HG03025 (cell line): ENCODE data around the gene UST.
"Not testable (repeated sequence)": the region's sequence is repeated elsewhere in the genome, so short reads cannot be mapped to it uniquely, and the experiment has no call there.

ENCODE experiments used
- ATAC-seq: cut with Tn5 transposase; IDR thresholded peaks from one replicate; pipeline ENCODE4 v1.9.1; 2021; ENCODE audit warnings: mild to moderate bottlenecking, moderate library complexity; ENCODE audit not compliant: unreplicated experiment, low FRiP score

The UST gene

DNA sequence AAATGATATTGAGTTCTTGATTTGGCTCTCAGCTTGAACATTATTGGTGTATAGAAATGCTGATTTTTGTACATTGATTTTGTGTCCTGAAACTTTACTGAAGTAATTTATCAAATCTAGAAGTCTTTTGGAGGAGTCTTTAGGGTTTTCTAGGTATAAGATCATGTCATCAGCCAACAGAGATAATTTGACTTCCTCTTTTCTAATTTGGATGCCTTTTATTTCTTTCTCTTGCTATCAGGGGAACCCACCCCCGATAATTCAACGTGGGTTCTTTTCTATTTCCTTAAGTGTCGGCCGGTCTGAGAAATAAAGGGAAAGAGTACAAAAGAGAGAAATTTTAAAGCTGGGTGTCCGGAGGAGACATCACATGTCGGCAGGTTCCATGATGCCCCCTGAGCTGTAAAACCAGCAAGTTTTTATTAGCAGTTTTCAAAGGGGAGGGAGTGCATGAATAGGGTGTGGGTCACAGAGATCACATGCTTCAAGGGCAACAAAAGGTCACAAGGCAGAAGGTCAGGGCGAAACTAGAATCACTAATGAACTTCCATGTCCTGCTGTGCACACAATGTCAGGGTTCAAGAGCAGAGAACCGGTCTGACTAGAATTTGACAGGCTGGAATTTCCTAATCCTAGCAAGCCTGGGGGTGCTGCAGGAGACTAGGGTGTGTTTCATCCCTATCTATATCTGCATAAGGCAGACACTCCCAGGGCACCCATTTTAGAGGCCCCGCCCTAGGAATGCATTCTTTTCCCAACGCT is 17.6 kb downstream of the UST start:
- not testable (repeated sequence) for ATAC-seq

DNA sequence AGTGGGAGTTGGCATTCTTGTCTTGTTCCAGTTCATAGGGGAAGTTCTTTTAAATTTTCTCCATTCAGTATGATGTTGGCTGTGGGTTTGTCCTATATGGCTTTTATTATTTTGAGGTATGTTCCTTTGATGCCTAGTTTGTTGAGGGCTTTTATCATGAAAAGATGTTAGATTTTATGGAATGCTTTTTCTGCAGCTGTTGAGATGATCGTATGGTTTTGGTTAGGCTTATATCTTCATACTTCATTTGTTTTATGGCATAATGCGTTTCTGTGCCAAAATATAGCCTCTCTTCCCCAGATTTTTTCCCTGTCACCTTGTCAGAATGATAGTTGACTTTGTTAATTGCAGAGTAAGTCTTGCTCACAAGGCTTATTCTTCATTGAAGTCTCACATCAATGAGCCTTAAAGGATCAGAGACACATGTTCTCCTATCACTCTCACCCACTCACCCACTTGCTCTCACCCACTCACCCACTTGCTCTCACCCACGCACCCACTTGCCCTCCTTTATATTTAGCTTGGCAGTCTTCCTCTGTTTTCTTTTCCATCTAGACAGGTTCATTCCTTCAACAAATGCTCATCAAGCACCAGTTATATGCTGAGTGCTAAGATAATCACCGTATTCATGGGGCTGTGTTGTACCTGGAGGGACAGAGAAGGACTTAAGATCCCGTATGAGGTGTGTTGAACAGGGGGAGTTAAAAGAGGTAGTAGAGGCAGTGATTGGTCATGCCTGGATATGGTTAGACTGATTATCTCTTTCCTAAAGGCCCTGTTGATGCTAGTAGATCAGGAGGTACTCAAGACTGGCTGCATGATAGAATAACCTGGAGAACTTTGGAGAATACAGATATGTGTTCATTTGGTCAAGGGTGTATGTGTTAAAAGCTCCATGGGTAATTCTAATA is 19.3 kb downstream of the UST start:
- no peak for ATAC-seq

- ATAC-seq: no peak
These were observed 21.9 kb downstream of the UST start for GRCh38 chr6:148768646-148769270.

DNA sequence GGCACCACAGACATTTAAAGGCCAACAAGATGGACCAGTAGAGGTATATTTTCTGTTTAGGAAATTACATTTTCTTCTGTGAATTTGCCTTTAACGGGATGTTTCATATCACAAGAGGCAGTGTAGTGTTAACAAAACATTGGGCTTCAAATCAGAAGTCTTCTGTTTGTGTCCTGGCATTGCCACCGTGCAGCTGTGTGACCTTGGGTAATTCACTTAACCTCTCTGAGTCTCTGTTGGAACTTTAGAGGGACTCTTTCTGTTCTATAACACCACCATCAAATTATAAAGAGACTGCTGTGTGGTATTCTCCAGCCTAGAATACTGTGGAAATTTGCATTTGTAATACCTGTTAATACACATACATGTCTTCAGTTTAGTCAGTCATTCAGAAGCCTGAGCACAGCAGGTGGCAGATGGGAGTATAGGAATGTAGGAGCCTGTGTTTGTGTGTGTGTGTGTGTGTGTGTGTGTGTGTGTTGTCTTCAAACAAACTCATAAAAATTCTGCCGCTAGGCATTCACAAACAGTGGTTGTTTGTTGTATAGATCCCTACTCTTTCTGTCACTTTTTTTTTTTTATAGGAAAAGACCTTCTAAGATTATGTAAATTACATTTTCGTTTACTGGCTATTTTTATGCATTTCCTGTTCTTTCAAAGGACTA is 22.6 kb downstream of the UST start:
- no peak for ATAC-seq

DNA sequence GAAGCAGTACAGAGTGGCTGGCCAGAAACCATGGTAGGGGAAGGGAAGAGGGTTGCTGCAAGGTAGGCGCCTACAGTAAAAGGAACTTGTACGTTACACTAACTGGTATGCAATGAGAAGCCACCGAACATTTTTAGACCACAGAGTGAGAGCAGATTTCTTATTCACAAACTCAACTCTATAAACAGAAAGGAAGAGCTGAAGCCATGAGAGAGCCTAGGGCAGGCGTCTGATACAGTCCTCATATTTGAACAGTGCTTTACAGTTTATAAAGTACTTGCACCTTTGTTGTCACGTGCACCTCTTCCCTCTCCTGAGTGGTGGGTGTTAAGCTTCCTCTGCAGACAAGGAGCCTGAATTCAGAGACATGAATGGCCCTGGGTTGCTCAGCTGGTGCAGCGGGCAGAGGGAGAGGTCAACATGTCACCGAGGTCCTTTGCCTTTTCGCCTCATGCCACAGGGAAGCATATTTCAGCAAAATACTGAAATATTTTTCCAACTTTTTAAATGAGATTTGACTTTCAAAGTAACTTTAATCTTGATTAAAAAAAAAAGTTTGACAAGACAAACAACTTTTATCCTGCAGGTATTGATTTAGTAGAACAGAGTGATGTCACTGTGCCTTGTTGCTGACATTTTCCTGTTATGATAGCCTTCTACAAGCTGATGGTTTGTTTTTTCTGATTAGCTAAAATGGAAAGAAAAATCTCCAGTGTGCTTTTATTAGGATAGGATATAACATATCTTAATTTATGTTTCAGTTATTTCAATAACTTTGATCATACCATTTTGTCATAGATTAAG is 23.8 kb downstream of the UST start:
- no peak for ATAC-seq

GRCh38 chr6:148771212-148771601 is 24.4 kb downstream of the UST start:
- ATAC-seq: no peak

DNA sequence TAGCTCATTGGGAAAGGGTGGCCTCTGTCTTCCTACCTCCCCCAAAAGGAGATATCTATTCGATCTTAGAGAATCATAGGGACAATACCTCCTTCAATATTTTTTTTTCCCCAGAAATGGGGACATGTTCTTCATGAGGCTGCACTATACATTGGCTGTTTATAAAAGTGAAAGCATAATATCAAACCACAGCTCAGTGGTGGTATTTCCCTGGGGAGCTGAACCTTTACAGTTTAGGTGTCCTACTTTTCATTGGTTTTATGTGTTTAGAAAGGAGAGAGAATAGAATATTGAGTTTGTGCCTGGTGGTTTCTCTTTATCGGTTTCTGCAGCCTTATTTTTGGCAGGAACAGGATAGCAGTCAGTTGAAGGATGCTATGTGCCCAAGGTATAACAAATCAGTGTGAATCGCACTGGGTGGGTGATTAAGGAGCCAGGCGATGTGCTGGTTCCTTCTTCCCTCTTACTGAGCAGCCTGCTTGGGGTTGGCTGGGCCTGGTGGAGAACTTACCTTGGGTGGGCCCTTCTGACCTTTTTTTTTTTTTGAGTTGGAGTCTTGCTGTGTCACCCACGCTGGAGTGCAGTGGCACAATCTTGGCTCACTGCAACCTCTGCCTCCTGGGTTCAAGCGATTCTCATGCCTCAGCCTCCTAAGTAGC is 25.2 kb downstream of the UST start:
- no peak for ATAC-seq

DNA sequence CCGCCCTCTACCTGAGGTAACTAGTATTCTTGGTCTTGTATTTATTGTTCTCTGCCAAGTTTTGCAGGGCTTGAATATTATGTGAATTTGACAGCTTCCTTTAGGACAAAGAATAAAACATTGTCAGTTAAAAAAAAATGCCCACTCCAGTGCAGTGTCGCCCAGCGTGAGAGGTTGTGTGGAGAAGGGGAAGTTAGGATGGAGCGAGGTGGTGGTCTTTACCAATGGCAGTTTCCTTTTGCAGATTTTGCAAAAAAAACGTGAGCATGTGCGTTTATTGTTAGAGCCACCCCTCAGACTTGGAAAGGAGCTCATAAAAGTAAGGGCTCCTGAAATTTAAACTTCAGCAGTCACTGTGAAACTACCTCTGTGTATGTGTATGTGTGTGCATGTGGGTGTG is 28.3 kb downstream of the UST start:
- no peak for ATAC-seq

DNA sequence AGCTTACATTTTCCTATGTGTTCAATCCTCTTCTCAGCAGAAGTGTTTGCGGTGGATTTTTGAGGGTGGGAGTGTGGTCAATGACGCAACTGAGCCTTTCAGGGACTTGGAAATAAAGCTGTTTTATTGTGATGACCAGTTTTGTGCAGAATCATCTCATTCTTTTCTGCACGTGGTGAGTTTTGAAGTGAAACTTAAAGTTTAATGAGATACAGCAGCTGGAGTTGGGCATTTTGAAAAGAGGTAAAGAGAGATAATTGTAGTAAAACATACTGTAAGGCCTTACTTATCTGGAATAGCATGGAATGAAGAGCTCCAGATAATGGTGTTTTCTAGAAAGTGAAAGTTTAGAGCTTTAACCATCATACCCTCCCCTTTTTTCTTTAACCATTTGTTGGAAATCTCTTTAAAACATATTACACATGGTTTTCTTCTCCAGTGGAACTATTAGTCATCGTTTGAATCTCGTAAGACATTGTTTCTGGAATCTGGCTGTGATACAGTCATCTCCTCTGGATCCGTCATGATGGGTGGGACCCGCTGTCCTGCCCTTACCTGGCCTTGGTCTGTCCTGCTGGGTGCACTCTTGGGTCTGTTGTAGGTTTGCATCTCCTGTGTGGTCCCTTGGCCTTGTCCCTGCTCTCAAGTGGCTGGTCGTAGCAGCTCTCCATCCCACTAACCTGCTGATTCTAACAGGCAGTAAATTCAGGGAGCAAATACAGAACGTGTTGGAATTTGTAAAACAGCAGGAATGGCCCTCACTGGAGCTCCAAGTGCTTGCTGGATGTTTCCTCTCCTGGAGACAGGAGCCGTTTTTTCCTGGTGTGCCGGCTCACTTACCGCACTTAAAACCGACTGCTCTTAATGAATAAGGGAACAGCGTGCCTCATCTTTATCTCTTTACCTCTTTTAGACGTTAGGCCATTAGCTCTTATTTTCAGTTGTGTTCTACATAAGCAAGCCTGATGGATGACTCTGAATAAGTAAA is 29.8 kb downstream of the UST start:
- no peak for ATAC-seq

DNA sequence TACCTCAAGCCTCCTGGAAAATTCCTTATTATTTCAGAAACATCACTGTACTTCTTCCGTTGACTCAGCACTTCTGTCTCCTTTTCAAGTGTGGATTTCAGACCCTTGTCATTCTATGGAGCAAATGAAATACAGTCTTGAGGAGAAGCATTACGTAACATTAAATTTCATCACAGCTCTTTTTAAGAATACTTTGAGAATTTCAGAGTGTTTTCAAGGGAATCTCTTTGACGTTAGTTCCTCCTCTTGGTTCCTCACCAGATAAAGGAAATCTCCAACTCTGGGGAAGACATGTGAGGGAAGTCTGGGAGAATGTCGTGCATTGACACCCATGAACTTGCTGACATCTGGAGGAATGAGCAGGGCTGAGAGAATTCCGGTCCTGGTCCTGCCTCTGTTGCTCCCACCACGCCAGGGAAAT is 32.3 kb downstream of the UST start:
- no peak for ATAC-seq

- not testable (repeated sequence) for ATAC-seq
These were observed 33.6 kb downstream of the UST start for GRCh38 chr6:148780423-148780822.

DNA sequence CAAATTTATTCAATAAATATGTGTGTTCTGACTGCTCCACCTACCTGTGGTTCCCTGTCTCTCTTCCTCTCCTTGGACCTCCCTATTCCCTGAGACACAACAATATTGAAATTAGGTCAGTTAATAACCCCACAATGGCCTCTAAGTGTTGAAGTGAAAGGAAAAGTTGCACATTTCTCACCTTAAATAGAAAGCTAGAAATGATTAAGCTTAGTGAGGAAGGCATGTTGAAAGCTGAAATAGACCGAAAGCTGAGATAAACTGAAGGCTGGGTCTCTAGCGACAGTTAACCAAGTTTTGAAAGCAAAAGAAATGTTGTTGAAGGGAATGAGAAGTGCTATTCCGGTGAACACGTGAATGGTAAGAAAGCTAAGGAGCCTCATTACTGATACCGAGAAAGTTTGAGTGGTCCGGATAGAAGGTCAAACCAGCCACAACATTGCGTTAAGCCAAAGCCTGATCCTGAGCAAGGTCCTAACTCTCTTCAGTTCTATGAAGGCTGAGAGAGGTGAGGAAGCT is 34.1 kb downstream of the UST start:
- ATAC-seq: peak; percentile 94

- ATAC-seq: no peak
These were observed 43.1 kb downstream of the UST start for GRCh38 chr6:148789948-148790347.

DNA sequence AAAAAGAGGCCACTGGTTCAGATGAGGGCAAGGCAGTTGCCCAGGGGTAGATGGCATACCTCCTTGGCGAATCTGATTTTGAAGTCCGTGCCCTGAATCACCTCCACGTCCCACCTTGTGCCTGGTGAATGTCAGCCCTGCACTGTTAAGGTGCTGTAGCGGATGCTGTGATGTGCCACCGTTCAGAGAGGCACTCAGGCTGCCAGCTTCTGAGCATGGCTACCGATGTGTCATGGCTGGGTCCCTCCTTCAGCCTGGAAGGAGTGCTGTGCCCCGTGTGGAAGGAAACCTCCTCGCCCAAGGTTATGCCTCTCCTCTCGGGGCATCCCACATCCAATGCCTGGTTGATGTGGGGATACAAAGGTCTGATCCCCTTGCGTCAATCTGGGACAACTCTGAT is 43.6 kb downstream of the UST start:
- no peak for ATAC-seq

DNA sequence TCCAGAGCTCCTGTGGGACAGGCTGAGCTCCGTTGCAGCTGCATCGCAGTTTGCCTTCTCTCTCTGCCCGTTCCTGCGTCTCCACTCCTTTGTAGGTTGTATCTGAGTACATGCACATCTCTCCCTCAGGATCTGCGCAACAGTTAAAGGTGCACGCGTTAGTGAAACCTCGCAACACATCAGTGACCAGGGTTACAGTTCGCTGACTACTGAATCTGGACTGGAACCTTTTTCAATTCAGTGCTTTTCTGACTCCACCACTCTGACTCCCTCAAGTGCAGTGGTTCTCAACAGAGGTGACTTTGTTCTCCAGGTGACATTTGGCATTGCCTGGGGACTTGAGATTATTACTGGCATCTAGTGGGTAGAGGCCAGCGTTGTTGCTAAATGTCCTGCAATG is 44.0 kb downstream of the UST start:
- no peak for ATAC-seq

DNA sequence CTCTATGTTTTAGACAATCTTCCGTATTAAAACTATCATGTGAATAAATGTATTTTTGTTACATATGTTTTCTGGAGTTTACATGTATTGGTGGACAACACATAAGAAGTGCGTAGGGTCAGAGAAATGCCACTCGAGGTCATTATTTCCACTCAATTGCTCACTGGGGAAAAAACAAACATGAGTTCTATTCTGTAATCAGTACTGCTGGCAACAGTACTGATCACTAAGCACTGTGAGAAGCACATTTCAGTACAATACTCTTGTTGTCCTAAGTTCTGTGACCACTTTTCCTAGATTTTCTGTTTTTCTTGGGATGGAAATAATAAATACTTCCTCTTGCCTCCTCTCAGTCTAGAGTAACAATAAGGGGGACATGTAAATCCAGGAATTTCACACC is 44.5 kb downstream of the UST start:
- ATAC-seq: no peak

GRCh38 chr6:148793721-148794120 is 46.9 kb downstream of the UST start:
- no peak for ATAC-seq

DNA sequence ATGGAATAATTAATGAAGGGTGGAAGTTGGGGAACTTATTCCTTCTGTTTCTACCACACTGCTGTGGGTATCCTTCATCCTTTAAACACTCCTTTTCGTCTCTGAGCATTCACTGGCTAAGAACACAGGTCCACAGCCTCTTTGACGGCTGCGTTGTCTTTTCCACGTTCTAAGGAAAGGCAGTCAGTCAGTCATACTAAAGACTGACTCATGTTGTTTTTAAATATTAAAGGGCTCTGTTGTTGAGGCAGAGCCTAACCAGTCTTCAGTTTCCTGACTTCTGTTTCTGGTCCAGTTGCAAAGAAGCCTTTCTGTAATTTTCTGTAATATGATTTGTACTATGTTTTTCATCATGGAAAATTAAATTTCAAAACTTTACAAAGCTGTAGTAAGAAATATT is 48.0 kb downstream of the UST start:
- ATAC-seq: no peak
